ENCODE results near the gene TMEM184B.

The TMEM184B gene

DNA sequence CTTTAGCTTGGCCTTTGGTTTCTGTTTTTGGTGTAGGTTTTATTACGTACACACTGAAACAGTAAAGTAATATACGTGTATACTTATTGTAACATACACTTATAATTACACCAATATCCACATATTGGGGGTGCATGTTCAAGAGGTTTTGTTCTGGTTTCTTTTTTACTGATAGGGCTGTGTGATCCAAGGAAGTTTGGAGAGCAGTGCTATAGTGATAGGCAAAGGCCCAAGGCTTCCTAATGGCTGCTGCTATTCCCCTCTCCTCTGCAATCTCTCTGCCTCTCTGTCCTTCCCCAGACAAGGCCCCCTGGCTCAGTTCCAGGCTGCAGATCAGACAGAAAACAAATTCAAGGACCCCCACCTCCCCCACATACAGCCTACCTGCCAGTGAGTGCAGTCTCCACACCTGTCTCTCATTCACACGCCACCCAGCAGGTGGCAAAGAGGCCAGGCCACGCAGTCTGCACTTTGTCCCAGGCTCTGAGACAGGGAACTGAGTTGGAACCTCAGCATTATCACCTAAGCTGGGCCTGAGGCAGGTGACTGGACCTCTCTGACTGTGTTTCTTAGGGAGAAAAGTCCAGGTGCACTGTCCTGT, 15.1 kb downstream of the TMEM184B start:
- no peaks in the 10 kb centered on the region for H3K9me3 ChIP-seq
- no peaks in the 10 kb centered on the region for H3K27me3 ChIP-seq
- no peak for DNase-seq
- no peak overlapping the region for H3K4me3 ChIP-seq (ENCODE audit: low read depth, low read length)
- TF ChIP-seq, protein P1, sequence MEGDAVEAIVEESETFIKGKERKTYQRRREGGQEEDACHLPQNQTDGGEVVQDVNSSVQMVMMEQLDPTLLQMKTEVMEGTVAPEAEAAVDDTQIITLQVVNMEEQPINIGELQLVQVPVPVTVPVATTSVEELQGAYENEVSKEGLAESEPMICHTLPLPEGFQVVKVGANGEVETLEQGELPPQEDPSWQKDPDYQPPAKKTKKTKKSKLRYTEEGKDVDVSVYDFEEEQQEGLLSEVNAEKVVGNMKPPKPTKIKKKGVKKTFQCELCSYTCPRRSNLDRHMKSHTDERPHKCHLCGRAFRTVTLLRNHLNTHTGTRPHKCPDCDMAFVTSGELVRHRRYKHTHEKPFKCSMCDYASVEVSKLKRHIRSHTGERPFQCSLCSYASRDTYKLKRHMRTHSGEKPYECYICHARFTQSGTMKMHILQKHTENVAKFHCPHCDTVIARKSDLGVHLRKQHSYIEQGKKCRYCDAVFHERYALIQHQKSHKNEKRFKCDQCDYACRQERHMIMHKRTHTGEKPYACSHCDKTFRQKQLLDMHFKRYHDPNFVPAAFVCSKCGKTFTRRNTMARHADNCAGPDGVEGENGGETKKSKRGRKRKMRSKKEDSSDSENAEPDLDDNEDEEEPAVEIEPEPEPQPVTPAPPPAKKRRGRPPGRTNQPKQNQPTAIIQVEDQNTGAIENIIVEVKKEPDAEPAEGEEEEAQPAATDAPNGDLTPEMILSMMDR (IDR thresholded peaks at IDR 0.05; ENCODE audit: low read depth, low read length), result no peak
- no peaks in the 10 kb centered on the region for H3K36me3 ChIP-seq
- 0 out of 2 replicates have a peak, but pooled peaks cover 4% of the 10 kb centered on the region for H3K4me1 ChIP-seq

DNA sequence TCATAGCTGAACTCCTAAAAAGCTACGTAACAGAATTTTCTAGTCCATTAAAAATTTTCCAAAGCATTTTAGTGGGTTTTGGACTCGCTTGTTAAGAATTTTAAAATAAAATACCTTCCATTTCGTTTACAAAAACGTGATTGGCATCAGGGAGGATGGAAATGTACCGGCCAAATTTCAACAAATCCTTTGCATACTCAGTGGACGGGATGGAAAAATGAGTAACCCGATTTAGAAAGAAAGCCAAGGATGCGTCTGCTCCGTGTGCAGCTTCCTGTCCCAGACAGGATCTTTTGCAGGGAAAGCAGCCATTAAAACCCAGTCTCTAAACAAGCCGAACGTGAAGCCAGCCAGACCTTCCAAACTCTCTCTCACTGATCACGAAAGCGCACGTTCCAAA, 15.6 kb downstream of the TMEM184B start:
- no peaks in the 10 kb centered on the region for H3K27me3 ChIP-seq
- TF ChIP-seq, protein P1 (IDR thresholded peaks at IDR 0.05; ENCODE audit: low read depth, low read length), result no peak
- no peak for DNase-seq
- no peaks in the 10 kb centered on the region for H3K9me3 ChIP-seq
- no peak overlapping the region for H3K4me3 ChIP-seq (ENCODE audit: low read depth, low read length)
- no peaks in the 10 kb centered on the region for H3K36me3 ChIP-seq
- 0 out of 2 replicates have a peak, but pooled peaks cover 4% of the 10 kb centered on the region for H3K4me1 ChIP-seq

DNA sequence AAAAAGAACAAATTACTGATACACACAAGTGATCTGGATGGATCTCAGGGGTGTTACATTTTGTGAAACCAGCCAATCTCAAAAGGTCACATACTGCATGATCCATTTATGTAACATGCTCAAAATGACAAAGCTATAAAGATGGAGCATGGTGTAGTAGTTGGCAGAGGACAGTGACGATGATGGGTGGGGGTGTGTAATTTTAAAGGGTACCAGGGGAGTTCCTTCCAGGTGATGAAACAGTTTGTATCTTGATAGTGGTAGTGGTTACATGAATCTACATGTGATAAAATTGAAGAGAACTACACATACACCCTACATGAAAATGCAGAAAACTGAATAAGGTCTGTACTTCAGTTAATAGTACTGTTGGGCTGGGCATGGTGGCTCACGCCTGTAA, 17.1 kb downstream of the TMEM184B start:
- H3K36me3 ChIP-seq, result no peaks in the 10 kb centered on the region
- H3K4me3 ChIP-seq (ENCODE audit: low read depth, low read length), result no peak overlapping the region
- H3K9me3 ChIP-seq, result no peaks in the 10 kb centered on the region
- no peak for DNase-seq
- no peaks in the 10 kb centered on the region for H3K27me3 ChIP-seq
- TF ChIP-seq, protein P1 (IDR thresholded peaks at IDR 0.05; ENCODE audit: low read depth, low read length), result no peak
- H3K4me1 ChIP-seq, result 0 out of 2 replicates have a peak, but pooled peaks cover 4% of the 10 kb centered on the region

DNA sequence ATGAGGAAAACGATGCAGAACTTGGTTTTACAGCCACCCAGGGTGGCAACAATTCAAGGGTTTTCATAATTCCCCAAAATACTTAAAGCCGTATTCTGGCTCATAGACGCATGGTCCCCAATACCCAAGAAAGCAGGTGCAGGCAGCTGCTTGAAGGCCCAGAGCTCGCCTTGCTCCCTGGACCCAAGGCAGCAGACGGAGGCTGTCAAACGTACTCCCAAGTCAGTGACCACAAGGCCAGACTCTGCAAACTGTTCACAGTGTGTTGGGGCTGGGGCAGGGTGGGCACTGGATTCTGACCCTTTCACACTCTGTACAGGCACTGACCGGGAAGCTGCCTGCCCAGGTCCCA, 21.5 kb downstream of the TMEM184B start:
- H3K4me1 ChIP-seq, result no peaks in the 10 kb centered on the region
- H3K27me3 ChIP-seq, result no peaks in the 10 kb centered on the region
- no peak overlapping the region for H3K4me3 ChIP-seq (ENCODE audit: low read depth, low read length)
- TF ChIP-seq, protein P1 (IDR thresholded peaks at IDR 0.05; ENCODE audit: low read depth, low read length), result no peak
- no peak for DNase-seq
- no peaks in the 10 kb centered on the region for H3K9me3 ChIP-seq
- H3K36me3 ChIP-seq, result peaks cover 4% of the 10 kb centered on the region

DNA sequence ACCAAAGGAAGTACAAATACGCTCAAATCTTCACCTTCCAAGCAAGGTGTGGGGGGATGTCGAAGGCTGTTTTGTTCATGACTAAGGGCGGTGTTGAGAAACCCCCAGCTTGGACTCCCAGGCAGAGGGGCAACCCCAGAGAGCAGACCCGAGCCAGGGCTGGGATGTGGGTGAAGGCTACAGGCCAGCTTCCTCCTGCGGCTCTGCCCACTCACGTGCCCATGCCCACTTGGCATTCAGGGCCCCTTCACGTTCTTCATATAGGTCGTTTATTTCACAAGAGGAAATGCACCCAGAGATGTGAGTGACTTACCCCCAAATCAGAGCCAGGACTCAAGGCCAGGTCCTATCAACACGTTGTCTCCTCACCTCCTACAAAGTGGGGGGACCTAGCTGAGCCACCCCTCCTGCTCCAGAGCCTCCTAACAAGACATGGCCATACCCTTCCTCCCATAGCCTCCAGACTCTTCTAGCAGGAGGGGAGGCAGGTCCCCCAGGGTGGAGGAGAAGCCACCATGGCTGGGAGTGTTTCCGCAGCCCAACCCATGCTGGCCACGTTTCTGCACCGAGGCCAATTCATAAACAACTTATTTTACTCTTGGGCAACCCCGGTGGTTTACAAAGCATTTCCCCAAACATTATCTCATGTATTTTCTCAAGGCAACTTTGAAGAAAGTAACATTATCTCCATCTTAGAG, 22.0 kb downstream of the TMEM184B start:
- no peak overlapping the region for H3K4me3 ChIP-seq (ENCODE audit: low read depth, low read length)
- TF ChIP-seq, protein P1 (IDR thresholded peaks at IDR 0.05; ENCODE audit: low read depth, low read length), result no peak
- H3K36me3 ChIP-seq, result peaks cover 8% of the 10 kb centered on the region
- no peaks in the 10 kb centered on the region for H3K4me1 ChIP-seq
- H3K9me3 ChIP-seq, result no peaks in the 10 kb centered on the region
- H3K27me3 ChIP-seq, result no peaks in the 10 kb centered on the region
- DNase-seq, result no peak

Measured in BE2C (cell line).